Left lobe of liver (tissue), 2 donors: ENCODE measurements around the gene FABP3. TPM values are rescaled to one million over a fixed set of nuclear protein-coding genes. Genes with fewer than 3 reads are reported as not detected.
"Not testable (repeated sequence)": the region's sequence is repeated elsewhere in the genome, so short reads cannot be mapped to it uniquely, and the experiment has no call there.

ENCODE experiments used
- ATAC-seq: fragments of 200-7000 bp; cut with Tn5 transposase; one replicate; pipeline ENCODE4 v1.9.1; 2020; ENCODE audit warnings: mild to moderate bottlenecking, moderate library complexity
- DNase-seq: peaks from one replicate; pipeline ENCODE4 v3.0.0-alpha.2; 2020; ENCODE audit warnings: low spot score
- total RNA-seq: library from RNA; stranded (reverse); gene quantifications from one replicate; pipeline ENCODE4 v1.2.1, GENCODE V29; 2021
- donor health status: DM: no; HTN: no; CAD: no; lungs with moderate emphysema.
- donor health status: DM: no; HTN: yes; CAD: no.

The FABP3 gene
- total RNA-seq, 1 donor from 2014 or later = 3.0 TPM

DNA sequence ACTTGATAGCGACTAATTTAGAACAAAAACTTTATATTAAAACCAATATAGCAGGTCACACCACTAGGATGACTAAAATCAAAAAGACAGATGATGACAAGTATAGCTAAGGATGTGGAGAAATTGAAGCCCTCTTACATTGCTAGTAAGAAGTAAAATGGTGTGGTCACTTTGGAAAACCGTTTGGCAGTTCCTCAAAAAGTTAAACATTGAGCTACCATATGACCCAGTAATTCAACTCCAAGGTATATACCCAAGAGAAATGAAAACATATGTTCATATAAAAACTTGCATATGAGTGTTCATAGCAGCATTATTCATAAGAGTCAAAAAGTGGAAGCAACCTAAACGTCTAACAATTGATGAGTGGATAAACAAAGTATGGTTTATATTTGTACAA is 27.1 kb upstream of the FABP3 start:
- ATAC-seq (no peak), DNase-seq (no peak)

GRCh38 chr1:31398246-31398645 is 25.4 kb upstream of the FABP3 start:
- DNase-seq (no peak), ATAC-seq (no peak)

DNA sequence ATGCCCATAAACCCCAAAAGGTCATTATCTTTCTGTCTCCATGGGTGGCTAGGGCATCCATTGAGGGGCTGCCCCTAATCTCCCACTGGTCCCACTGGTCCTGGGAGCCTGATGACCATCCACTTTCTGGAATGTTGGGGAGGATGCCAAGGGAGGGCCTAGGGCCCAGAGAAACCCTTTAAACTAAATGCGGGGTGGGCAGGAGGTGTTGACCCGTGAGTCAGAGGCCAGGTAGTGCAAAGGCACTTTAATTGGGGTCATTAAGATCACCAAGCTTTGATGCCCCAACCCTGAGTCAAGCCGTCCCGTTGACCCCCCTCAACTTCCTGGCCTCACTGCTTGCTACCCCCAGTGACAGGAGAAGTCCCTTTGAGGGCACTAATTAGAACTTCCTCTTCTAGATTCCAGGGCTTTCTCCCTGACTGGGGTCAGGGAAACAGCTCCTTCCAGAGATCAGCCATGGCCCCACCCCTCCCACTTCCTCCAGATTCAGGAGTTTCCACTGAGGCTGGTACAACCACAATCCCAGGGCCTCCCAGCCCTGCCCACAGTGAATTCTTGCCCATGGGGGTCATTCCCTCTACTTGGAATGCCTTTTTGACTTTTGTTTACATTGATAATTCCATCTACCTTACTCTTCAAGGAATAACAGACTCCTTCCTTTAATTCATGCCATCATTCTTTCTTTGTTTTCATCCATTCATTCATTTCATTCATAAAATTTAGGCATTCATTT is 24.7 kb upstream of the FABP3 start:
- DNase-seq (no peak), ATAC-seq (no peak)

DNA sequence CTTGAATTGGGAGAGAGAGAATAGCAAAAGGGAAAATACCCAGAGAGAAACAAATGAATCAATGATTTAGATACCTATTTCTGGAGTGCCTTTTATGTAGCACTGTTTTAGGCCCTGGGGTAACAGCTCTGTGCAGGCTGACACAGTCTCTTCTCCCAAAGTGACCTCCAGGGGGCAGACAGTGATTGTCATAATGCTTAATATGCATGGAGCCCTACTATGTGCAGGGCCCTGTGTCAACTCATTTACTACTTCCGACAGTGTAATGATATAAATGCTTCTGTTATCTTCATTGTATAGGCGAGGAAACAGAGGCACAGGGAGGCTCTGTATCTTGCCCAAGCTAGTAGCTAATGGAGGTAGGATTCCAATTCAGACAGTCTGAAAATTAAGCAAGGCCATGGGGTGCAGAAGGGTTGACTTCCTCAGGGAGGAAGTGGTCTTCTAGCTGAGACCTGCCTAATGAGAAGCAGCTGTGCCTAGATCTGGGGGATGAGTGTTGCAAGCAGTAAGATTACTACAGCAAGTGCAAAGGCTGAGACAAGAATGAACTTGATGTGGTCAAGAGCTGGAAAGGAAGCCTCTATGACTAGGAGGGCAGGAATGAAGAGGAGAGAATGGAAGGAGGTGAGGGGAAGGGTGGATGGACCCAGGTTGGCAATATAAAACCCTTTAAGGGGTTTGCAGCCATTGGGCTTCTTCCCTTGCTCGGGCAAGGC is 23.9 kb upstream of the FABP3 start:
- DNase-seq (no peak), ATAC-seq (no peak)

GRCh38 chr1:31394584-31395193 is 21.8 kb upstream of the FABP3 start:
- DNase-seq (peak; percentile 81), ATAC-seq (peak; percentile 99)

DNA sequence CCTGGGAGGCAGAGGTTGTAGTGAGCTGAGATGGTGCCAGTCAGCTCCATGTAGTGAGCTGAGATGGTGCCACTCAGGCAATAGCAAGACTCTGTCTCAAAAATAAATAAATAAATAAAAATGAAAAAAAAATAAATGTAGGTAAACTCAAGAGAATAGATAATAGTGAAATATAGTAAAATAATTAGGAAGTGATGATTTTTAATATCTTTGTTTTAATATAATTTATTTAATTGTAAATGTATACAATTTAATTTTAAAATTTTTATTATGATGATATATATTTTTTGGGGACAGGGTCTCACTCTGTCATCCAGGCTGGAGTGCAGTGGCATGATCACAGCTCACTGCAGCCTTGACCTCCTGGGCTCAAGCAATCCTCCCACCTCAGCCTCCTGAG is 20.6 kb upstream of the FABP3 start:
- ATAC-seq = no peak
- no peak for DNase-seq

DNA sequence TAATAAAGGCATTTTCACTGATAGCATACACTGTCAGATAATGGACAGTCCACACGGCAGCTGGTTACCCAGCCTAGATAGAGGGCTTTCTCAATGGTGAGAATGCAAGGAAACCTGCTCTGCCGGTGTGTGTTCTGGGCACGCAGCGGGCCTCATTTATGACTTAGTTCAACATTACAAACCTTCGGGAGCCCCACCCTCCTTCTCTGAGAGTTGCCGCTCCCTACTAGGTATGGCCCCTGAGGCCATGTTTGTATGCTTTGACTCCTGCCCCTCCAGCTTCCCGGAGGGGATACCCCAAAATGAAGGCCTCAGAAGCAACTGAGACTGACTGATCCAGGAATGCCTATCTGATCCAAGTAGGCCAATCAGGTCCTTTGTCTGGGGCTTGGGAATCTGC is 17.2 kb upstream of the FABP3 start:
- ATAC-seq = no peak
- DNase-seq = no peak

DNA sequence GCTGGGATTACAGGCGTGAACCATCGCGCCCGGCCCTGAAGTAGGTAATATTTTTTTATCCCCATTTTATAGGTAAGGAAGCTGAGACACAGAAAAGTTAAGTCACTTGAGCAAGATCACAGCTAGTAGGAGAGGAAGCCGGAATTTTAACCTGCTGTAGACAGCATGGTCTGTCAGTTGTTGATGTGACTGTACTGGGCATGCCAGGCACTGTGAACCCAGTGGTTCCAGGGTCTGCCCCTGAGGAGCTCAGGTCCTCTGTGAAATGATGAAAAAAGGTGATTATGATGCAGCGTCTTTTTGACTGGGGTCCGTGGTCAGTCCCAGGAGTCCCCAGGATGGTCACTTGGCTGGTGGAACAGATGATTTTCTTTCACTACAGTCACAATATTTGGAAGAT is 16.7 kb upstream of the FABP3 start:
- DNase-seq (no peak), ATAC-seq (no peak)

- DNase-seq (no peak), ATAC-seq (no peak)
Observed at GRCh38 chr1:31387612-31388011, 14.7 kb upstream of the FABP3 start.

GRCh38 chr1:31386576-31387243 is 13.8 kb upstream of the FABP3 start:
- not testable (repeated sequence) for ATAC-seq, DNase-seq

GRCh38 chr1:31383967-31384366 is 11.1 kb upstream of the FABP3 start:
- ATAC-seq = no peak
- DNase-seq = no peak

DNA sequence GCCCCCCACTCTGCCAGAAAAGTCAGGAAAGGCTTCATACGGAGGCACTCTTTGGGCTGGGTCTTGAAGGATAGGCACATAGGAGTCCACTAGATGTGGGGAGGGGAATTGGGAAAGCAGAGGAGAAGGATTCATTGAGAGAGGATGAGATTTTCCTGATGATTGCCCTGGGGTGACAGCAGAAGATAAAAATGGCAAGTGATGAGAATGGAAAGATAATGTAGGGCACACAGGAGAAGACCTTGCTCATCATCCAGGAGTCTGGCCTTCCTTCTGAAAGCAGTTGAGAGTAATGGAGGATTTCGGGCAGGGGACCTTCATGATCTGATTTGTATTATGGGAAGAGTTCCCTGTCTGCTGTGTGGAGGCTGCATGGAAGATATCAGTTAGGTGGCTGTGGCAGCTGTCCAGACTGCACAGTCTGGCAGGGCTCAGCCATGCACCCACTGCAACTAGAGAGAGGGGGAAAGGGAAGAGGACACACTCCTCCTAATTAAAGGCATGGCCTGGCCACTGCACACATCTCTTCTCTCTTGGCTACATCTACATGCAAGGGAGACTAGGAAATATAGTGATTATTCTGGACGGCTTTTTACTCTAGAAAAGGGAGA is 9.6 kb upstream of the FABP3 start:
- DNase-seq (no peak), ATAC-seq (no peak)

DNA sequence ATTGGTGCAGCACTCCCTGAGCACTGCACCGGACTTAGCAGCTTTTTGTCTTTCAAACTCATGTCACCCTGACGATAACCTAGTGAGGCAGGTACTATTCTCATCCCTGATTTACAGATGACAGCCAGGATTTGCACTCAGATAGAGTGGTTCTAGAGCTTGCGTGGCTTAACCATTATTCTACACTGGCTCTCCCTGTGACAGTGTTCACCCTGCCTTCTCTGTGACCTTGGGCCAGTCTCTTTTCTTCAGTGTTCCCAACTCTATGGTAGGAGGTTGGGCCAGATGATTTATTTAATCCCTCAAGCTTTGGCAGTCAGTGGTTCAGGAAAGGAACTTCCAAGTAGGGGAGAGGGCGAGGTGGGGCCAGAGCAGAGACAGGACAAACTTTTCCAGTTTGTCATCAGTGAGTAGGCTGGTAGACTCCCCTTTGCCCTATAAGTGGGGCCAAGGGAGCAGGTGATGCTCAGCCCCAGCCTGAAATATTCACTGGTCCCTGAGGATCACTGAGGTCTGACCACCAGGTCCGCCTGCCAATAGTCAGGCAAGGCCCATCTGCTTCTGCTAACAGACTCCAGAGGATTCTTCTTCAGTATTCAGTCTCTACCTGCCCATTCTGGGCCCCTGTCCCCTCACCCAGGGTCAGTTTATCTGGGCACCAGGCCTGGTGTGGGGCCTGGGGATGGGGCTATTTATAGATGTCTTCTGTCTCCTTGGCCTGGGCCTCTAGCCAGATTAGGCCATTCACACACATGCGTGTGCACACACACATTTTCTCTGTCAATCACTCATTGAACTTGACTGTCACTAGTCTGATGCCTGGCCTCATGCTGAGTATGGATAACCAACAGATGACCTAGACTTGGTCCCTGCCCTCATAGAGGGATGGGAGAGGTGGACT is 8.8 kb upstream of the FABP3 start:
- DNase-seq = no peak
- no peak for ATAC-seq

GRCh38 chr1:31380181-31380580 is 7.3 kb upstream of the FABP3 start:
- no peak for DNase-seq

GRCh38 chr1:31378001-31378400 is 5.1 kb upstream of the FABP3 start:
- DNase-seq (no peak), ATAC-seq (no peak)

More at GRCh38 chr1:31380181-31380580, 7.3 kb upstream of the FABP3 start:
- no peak for ATAC-seq

DNA sequence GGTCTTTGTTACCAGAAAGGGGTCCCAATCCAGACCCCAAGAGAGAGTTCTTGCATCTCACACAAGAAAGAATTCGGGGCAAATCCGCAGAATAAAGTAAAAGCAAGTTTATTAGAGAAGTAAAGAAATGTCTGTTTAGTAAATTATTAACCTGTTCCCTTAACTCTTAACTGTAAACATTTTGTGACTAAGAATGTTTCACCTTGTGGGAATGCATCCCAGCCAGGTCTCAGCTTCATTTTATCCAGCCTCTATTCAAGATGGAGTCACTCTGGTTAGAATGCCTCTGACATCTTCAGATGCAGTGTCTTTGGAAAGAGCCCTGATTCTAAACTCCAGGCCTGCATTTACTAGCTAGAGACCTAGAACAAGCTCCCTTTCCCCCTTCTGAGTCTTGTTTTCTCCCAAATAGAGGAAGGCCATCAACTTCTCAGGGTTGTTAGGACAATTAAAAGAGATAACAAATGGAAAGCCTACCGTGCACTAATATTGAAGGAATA is 4.5 kb upstream of the FABP3 start:
- DNase-seq = no peak
- no peak for ATAC-seq

DNA sequence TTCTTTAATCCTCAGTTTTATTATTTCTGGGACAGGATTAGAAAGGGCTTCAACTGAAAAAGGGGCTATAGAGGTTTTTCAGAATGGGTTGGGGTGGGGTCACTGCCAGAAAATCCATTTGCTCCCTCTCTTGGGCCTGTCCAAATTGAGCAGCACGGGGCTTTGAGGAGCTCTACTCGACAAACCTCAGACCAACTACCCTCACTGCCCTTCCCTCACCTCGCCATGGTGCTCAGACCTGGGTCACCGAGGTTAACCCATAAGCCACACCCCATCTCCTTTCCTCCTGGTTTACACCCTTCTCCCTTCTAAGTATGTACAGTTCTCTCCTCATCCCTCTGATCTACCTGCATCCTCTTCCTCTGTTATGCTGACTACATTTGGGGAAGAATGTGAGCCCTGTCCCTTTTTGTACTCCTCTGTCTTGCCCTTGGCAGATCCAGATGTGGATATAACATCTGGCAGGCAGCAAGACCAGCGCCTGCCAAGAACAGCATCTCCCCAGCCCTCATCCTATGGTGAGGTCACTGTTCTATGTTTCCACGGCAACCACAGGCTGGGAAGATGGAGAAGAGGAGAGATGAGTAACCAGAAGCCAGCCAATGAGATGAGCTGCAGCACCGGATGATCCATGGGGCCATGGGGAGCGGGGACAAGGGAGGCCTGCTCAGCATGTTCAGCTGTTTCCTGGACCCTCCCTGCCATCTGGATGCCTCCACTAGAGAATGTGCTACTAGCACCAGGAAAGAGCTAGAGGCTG is 3.7 kb upstream of the FABP3 start:
- ATAC-seq (no peak), DNase-seq (no peak)

GRCh38 chr1:31374511-31375196 is 1.8 kb upstream of the FABP3 start:
- no peak for DNase-seq
- ATAC-seq = no peak
